Epithelial cell of prostate (primary cell): ENCODE data around the gene ISG20.

Source experiments
- DNase-seq: peaks from one replicate; pipeline ENCODE4 v3.0.0-alpha.2; 2011; ENCODE audit warnings: low read depth, low spot score
- H3K27ac ChIP-seq: fragments of 450-650 bp; 2 replicates; pipeline ENCODE4 v1.5.1; 2017; ENCODE audit warnings: mild to moderate bottlenecking

The ISG20 gene

DNA sequence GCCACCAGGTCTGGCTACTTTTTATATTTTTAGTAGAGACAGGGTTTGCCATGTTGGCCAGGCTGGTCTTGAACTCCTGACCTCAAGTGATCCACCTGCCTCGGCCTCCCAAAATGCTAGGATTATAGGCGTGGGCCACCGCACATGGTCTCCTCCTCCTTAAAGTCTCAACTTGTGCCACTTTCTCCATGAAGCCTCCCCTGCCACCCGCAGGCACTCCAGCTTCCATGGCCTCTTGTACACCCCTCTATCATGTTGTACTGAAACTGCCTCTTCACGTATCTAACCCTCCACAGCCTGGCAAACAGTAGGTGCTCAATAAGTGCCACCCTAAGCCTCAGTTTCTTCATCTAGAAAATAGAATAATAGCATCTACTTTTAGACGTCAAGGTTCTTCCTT is 39.9 kb downstream of the ISG20 start:
- no peak for DNase-seq
- H3K27ac ChIP-seq: no peak overlapping the region

DNA sequence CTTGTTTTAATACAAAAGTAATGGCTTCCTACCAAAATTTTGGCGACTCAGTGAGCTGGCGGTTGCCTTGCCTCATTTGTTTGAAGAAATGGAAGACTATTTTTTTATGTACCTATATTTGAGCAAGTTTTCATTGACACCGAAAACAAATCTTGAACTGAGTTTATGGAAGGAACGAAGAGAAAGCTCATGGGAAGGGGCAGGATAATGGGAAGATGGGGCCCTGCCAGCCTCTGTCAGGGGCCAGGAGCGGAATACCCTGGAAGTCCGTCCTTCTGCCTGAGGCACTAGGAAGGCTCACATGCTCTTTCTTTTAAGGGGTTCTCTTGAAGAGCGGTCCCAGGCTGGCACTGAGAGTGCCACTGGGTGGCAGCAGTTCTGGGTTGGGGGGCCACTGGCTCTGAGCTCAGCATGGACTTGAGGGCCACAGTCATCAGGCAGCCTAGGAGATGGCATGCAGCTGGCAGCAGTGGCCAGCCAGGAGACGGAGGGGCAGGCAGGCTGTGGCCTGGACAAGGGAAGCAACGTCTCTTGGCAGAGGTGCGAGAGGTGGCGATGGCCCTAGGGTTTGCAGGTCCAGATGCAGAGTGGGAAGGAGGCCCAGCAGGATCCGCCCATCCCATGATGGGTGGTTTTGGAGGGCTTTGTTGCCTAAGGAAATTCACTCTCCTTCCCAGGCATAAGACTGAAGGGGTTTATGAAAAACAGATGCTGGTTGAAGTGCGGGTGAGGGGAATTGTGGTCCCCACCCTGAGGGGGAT is 41.6 kb downstream of the ISG20 start:
- DNase-seq: no peak
- H3K27ac ChIP-seq: no peak overlapping the region

DNA sequence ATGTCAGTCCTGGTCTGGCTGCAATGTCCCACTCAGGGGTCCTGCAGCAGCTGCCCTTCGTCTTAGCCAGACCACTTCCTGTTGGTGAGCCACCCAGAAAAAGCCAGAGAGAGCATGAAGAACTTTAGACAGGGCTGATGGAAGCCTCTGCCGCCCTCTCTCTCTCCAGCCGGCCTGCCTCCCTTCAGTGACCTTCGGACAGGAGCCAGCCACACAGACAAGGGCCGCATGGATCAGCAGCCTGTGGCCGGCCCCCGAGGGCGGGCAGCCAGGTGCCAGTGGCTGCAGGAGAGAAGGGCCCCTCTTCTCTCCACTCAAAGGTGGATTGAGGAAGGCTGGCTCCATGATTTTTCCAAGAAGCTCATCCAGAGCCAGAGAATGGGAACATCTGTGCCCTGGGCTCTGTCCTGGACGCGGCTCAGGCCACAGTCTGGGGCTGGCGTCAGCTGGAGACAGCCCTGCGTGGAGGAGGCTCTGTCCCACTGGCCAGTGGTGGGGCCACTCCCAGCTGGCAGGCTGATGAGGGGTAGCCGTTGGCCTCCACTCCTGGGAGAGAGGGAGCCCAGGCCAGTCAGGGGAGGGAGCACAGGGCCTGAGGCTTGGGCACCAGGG is 42.9 kb downstream of the ISG20 start:
- no peak for DNase-seq

DNA sequence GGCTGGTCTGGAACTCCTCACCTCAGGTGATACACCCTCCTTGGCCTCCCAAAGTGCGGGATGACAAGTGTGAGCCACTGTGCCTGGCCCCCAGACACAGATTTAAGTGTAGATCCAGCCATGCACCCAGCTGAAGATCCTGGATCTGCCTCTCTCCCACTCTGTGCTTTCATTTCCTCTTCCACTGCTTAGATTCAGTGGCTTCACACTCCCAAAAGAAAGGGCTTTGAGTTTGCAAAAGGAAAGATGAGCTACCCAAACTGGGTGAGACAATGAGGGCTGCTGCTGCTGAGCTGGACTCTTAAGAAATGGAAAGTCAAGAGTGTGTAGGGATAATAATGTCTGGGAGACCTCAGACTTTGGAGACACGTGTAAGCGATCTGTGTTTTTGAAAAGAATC is 45.5 kb downstream of the ISG20 start:
- DNase-seq: no peak
- no peak overlapping the region for H3K27ac ChIP-seq

More for the DNA sequence above, 42.9 kb downstream of the ISG20 start:
- H3K27ac ChIP-seq: no peak overlapping the region

DNA sequence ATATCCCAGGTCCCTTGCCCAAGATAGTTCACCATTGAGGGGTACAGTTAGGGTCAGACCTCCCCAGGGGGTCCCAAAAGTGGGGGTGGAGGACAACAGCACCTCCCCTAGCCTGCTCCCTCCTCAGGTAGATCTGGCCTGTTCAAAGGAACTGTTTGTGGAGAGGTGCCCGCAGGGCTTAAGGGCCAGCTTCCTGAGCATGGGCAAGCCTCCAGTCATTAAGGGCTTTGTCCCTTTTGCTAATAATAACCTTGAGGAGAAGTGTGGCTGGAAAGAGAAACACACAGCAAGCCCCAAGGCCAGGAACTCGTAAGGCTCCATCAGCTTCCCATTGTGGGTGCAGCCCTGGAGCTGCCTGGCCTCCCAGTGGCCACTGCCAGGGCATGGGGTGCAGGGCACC is 47.4 kb downstream of the ISG20 start:
- no peak for DNase-seq
- H3K27ac ChIP-seq: no peak overlapping the region

DNA sequence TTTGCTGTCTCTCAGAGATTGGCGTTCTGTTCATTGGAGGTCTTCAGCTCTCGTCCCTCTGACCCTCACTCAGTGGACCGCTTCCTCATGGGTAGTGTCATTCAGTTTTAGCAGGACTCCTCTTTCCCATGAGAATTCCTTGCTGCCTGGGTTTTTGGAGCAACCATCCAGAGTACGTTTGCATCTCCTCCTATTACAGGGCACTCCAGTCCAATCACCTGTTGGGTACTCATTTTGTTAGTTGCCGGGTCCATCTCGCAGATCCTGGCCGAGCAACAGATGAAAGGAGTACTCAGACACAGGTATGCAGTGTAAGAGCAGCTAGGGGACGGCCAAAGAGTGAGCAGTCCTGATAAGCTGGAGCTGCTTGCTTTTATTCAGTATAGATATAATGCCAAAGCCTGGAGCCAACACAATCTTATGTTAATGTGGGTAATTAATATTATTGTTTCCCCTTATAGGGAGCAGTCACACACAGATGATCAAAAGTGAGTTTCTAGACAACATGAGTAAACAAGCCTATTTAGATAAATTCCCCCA is 49.6 kb downstream of the ISG20 start:
- H3K27ac ChIP-seq: no peak overlapping the region
- no peak for DNase-seq

DNA sequence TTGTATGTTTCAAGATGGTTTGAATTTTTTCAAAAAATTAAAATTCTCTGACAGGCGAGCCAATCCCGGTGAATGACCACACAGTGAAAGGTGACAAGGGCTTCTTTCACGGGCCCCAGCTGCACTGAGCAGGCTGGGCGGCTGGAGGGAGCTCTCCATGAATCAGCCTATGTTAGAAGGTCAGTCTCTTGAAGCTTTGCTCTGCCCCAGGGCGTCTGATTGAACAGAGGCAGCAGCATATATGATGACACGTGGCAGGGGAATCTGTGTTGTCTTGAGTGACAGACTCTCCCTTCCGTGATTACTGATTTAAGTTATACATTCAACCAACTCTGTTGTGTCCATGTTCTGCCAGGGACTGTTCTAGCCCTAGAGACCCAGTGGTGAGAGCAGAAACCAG is 51.5 kb downstream of the ISG20 start:
- no peak overlapping the region for H3K27ac ChIP-seq
- no peak for DNase-seq

DNA sequence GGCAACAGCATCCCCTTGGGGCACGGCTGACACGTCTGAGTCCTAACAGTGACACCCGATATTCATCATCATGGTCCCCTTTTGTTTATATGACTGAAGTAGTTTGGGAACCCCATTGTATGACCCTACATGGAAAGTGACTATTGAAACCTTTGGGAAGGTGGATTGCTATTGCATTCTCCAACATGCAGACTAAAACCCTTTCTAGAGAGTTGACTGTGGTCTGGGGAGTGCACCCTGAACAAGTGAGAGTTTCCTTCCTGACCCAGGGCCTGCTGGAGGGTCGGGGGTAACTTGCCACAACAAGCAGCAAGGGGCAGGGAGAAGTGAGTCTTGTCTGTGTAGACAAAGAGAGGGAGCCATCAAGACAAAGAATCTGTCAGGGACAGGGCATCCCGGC is 54.4 kb downstream of the ISG20 start:
- no peak overlapping the region for H3K27ac ChIP-seq
- DNase-seq: no peak

DNA sequence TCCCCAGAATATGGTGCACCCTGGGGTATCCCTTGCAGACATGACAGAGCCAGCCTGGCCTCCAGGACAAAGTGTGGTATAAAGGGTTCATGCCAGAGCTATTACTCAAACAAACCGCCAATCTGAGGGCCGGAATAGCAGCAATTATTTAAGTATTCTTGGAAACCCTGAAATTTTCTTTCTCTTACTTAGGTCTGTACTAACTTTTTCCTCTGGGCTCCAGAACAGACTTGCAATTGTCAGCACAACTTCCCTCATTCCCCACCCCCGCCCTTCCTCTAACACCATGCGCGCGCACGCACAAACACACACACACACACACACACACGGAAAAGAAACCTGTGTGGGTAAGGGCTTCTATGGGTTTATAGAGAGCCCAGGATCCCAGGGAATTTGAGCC is 56.3 kb downstream of the ISG20 start:
- no peak overlapping the region for H3K27ac ChIP-seq
- no peak for DNase-seq

DNA sequence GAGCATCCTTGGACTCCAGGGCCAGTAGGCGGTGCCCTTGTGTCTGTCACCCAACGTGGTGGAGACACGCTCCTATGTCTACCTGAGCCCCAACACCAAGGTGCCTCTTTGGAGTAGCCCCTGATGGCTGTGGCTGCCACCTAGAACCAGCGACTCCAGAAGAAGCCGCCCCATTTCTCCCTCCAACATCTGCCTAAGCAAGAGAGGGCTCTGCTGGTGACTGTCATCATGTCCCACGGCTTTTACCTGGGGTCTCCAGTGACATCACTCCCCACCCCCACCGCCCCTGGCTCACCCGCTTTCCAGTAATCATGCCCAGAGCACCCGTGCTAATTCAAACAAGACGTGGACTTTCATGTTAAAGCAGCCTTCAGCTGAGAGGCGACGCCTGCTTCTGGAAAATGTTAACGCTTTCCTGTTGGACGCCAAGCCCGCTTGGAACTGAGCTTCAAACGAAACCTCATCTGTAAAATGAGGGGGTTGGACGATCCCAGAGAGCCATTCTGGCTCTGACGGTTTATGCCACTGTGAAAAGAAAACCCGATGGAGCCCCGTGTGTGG is 57.0 kb downstream of the ISG20 start:
- H3K27ac ChIP-seq: no peak overlapping the region
- no peak for DNase-seq

DNA sequence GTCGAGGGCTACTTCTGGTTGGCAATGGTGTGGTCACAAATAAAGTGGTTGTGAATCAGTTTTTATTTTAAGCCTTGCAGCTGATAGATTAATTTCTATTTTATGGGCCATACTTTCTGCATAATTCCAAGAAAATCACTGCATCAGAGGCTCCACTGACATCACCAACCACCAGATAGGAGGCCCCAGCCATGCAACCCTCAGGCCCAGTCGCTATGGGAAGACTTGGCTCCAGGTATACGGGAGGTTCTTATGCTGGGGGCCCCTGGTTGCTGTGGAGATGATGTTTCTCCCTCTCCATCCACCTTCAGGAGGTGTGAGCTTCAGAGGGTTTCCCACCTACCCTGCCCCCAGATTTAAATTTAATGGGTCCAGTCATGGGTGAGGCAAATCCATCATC is 57.4 kb downstream of the ISG20 start:
- no peak overlapping the region for H3K27ac ChIP-seq
- DNase-seq: no peak

DNA sequence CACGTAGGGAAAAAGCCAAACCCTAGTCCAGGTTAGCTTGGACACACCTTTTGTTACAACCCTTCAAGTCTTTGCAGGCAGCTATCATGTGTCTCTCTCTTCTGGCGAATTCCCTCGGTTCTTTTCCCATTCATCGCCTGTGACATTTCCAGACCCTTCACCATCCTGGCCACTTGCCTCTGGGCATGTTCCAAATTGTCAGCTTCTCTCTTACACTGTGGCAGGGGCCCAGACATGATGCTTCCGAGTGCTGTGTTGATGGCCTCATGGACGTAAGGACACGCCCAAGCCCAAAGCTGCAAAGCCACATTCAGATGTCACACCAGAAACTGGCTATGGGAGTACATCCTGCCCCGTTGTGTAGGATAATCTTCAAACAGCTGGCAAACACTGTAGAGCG is 58.5 kb downstream of the ISG20 start:
- no peak overlapping the region for H3K27ac ChIP-seq
- no peak for DNase-seq

DNA sequence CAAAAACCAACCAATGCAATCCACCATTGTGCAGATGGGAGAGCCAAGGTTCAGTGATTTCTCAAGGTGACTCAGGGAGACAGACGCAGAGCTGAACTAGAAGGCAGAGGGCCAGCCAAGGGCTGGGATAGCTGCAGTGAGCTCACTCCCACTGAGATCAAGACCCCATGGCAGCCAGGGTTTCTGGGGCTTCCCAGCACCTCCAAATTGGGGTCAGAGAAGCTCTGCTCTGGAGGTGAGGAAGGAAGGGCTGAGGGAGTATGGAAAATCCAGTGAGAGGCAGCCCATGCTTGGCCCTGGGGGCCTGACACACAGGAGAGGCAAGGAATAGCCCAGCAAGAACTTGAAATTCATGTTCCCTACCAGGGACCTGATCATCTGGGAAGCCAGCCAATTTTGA is 61.0 kb downstream of the ISG20 start:
- no peak for DNase-seq
- H3K27ac ChIP-seq: no peak overlapping the region

DNA sequence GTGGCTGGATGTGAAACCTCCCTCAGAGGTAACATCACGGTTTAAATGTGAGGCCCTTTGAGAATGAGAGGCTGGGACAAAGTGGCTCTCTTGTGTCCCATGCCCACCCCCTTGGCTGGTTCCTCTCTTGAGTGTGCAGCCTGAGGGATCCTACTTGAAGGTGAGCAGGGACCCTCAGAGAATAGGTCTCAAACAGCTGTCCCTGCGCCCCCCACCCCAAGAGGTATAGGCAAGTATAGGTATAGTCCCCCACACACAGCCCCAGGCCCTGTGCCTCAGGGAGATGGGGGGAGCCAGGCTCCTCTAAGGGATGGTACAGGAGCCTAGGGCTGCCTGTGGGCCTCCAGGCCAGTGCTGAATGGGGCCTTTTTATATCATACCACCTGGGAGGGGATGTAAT is 61.9 kb downstream of the ISG20 start:
- H3K27ac ChIP-seq: no peak overlapping the region
- no peak for DNase-seq

DNA sequence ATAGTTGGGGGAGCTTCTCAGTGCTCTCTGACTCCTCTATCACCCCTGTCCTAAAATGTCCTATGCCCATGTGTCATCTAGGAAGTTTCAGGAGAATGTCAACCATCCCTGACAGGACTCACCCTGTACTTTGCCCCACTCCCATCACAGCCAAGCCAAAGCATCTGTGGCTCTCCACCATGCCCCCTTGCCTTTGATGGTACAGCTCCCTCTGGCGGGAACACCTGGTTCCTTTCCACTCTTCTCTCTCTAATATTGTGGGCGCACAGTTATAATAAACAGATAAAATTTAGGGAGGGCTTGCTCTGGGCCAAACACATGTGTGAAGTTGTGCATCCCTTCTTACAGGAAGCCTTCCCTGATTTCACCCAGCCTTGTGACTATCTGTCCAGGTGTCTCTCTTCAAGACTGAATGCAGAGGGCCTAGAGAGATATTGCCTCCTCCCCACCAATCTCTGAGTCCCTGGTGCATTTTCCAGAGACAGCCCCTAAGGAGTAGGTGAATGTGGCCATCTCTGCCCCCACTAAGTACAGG is 62.8 kb downstream of the ISG20 start:
- DNase-seq: no peak
- no peak overlapping the region for H3K27ac ChIP-seq

DNA sequence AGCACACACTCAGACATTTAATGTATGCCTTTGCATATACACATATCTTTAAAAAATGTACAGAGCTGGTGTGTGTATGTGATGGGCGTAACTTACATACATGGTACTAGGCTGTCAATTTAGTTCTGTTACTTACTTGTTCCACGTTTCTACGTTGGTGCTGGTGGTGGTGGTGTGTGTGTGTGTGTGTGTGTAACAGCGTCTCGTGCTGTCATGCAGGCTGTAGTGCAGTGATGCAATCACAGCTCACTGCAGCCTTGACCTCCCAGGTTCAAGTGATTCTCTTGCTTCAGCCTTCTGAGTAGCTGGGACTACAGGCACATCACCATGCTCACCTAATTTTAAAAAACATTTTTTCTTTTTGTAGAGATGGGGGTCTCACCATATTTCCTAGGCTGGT is 64.2 kb downstream of the ISG20 start:
- H3K27ac ChIP-seq: no peak overlapping the region
- DNase-seq: no peak

DNA sequence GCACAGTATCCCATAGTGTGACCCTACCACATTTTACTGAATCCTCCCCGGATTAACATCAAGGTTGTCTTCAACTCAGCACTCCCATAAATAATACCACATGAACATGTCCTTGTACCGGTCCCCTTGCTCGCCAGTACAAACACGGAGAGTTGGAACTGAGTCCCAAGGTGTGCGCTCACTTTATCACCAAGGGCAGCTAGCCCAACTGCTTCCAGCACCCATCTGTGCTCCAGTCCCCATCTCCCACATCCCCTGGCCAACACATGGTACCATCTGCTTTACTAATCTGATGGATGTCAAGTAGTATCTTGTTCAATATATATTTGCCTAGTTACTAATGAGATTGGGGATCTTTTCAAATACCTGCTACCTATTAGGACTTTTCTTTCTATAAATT is 64.7 kb downstream of the ISG20 start:
- no peak for DNase-seq
- no peak overlapping the region for H3K27ac ChIP-seq

DNA sequence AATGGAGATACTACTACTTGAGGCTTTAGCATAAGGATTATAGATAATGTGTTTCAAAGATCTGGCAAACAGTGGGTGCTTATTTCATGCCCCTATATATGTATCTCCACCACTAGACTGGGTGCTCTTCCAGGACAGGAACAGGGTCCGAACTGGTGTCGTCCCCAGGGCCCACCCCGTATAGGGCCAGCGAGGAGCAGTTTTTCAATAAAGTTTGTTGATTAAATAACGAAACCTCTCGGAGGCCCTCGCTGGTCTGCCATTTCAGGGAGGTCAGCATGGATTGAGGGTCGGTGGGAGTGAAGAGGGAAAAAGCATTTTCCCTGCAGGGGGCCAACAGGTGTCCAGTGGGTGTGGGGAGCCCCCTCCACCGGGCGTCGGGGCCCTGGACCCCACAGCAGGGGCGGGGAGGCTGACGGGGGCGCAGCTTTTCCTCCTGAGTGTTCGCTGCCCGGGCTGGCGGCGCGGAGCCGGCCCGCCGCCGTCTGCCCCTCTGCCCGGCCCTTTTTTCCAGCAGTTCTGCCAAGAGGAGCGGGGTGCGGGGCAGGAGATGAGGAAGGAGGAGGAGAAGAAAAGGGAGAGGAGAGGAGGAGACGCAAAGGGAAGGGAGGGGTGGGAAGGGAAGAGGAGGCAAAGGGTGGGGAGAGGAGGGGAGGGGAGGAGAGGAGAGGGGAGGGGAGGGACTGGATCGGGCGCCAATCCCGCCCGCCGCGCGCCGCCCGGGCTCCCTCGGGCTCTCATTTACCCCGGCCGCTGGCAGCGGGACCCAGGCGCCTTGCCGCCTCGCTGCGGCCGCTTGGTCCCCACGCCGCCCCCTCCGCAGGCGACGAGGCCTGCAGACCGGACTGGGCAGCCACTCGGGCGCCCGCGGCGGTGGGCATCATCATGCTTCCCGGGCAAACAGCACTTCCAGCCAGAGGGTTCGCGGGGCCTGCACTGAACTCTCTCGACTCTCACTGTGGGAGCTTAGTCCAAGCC is 66.3 kb downstream of the ISG20 start:
- no peak for DNase-seq
- H3K27ac ChIP-seq: no peak overlapping the region

DNA sequence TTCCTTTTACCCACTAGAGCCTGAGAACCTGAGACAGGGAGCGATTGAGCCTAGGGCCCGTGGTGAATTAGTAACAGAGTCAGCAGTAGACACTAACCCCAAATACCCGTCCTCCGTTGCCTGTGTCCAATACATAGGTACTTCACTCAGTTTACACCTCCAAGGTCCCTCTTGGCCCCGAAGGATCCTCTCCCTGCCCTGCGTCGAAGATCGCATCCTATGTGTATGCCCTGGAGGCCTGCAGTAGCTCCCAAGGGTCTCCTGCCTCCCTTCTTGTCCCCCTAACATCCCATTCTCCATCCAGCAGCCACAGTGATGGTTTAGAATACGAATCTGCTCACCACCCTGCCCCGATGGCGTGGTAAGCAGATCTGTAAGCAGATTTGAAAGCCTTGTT is 67.0 kb downstream of the ISG20 start:
- no peak overlapping the region for H3K27ac ChIP-seq
- DNase-seq: no peak
